ENCODE data around the gene RASSF8. TPM values are rescaled to one million over a fixed set of nuclear protein-coding genes. Genes with fewer than 3 reads are reported as not detected.

Gene RASSF8
- polyA plus RNA-seq, 3 donors, result 0.08 to 0.39 TPM; not detected in 1

DNA sequence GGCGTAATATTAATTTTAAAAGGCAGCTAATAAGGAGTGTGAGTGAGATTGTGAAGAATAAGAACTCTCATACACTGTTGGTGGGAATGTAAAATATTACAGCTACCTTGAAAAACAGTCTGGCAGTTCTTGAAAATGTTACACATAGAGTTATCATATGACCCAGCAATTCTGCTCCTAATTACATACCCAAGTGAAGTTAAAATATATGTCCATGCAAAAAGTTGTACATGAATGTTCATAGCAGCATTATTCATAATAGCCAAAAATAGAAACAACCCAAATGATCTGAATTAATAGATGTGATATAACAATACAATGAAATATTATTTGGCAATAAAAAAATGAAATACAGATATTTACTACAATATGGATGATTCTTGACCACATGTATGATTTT lies 68.2 kb downstream of the RASSF8 start:
- H3K79me2 ChIP-seq (ENCODE audit: insufficient read depth, low read length), result no peaks in the 10 kb centered on the region
- H3K27me3 Mint-ChIP-seq (ENCODE audit: low read depth in 3 of 3), result peaks cover 0 to 2% (median 1%) of the 10 kb centered on the region in 3 donors
- H3K4me1 ChIP-seq (ENCODE audit: control insufficient read depth in 1 of 2, insufficient read depth in 2 of 2, low read length in 2 of 2), result no peaks in the 10 kb centered on the region
- no peak overlapping the region for H3K9ac ChIP-seq (ENCODE audit: insufficient read depth, low read length, poor library complexity, severe bottlenecking)
- H2AFZ ChIP-seq (ENCODE audit: insufficient read depth, low read depth, low read length, poor library complexity, severe bottlenecking), result no peak overlapping the region
- DNase-seq, result no peak
- TF ChIP-seq, protein P1, sequence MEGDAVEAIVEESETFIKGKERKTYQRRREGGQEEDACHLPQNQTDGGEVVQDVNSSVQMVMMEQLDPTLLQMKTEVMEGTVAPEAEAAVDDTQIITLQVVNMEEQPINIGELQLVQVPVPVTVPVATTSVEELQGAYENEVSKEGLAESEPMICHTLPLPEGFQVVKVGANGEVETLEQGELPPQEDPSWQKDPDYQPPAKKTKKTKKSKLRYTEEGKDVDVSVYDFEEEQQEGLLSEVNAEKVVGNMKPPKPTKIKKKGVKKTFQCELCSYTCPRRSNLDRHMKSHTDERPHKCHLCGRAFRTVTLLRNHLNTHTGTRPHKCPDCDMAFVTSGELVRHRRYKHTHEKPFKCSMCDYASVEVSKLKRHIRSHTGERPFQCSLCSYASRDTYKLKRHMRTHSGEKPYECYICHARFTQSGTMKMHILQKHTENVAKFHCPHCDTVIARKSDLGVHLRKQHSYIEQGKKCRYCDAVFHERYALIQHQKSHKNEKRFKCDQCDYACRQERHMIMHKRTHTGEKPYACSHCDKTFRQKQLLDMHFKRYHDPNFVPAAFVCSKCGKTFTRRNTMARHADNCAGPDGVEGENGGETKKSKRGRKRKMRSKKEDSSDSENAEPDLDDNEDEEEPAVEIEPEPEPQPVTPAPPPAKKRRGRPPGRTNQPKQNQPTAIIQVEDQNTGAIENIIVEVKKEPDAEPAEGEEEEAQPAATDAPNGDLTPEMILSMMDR (IDR thresholded peaks at IDR 0.05), result no peak
- no peak overlapping the region for H3K27ac ChIP-seq (ENCODE audit: low read depth in 1 of 2, low read length in 2 of 2)
- no peaks in the 10 kb centered on the region for H3K4me1 Mint-ChIP-seq
- H3K4me2 ChIP-seq (replicated peaks; ENCODE audit: extremely low read depth, low read length, poor library complexity, severe bottlenecking), result no peak overlapping the region
- no peak overlapping the region for H3K27ac Mint-ChIP-seq
- H4K20me1 ChIP-seq (ENCODE audit: insufficient read depth, low read length), result no peaks in the 10 kb centered on the region
- no CpG with 5 or more reads among the region's 1 CpG for WGBS (ENCODE audit: insufficient coverage)
- H3K36me3 Mint-ChIP-seq, result no peaks in the 10 kb centered on the region
- no peaks in the 10 kb centered on the region for H3K9me3 ChIP-seq (replicated peaks in 1 of 2; ENCODE audit: control insufficient read depth in 1 of 2, insufficient read depth in 1 of 2, low read length in 2 of 2)
- H3K4me3 Mint-ChIP-seq, result no peak overlapping the region
- H3K9me3 Mint-ChIP-seq, result no peaks in the 10 kb centered on the region
- intact Hi-C loops (cut with micrococcal nuclease), result loop anchor here (5.0 to 10.0 kb wide), 2 partner anchors 589 to 592 kb away; no protein-coding TSS in a partner anchor
- H3K4me3 ChIP-seq (replicated peaks in 1 of 3; ENCODE audit: low read depth in 2 of 3, low read length in 3 of 3), result no peak overlapping the region
- H3K27me3 ChIP-seq (ENCODE audit: control insufficient read depth in 2 of 2, insufficient read depth in 2 of 2, low read length in 2 of 2), result no peaks in the 10 kb centered on the region
- H3K36me3 ChIP-seq (replicated peaks in 1 of 2; ENCODE audit: control insufficient read depth in 1 of 2, insufficient read depth in 2 of 2, low read length in 2 of 2), result no peaks in the 10 kb centered on the region

DNA sequence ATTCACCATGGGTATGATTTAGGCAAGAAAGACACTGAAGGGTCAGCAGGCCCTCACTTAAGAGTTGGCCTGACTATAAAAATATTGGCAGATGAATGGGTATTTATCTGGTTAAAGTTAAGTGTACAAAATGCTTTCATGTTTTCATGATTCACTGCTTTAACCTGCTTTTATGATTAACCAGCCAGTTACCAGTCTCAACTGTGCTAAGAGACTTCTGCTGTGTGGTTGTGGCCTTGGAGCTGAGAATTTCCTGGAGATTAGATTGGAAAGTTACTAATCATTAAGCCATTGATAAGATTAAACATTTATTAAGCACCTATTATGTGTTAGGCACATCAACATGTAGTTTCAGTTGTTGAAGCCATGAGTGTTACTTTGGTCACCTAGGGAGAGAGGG lies 68.9 kb downstream of the RASSF8 start:
- Histone ChIP-seq H2AFZ (ENCODE audit: insufficient read depth, low read depth, low read length, poor library complexity, severe bottlenecking) (no peak overlapping the region), H3K27ac (ENCODE audit: low read depth in 1 of 2, low read length in 2 of 2) (no peak overlapping the region), H3K36me3 (replicated peaks in 1 of 2; ENCODE audit: control insufficient read depth in 1 of 2, insufficient read depth in 2 of 2, low read length in 2 of 2) (no peaks in the 10 kb centered on the region), H3K9me3 (replicated peaks in 1 of 2; ENCODE audit: control insufficient read depth in 1 of 2, insufficient read depth in 1 of 2, low read length in 2 of 2) (no peaks in the 10 kb centered on the region), H3K4me1 (ENCODE audit: control insufficient read depth in 1 of 2, insufficient read depth in 2 of 2, low read length in 2 of 2) (no peaks in the 10 kb centered on the region), H3K27me3 (ENCODE audit: control insufficient read depth in 2 of 2, insufficient read depth in 2 of 2, low read length in 2 of 2) (no peaks in the 10 kb centered on the region), H3K4me3 (replicated peaks in 1 of 3; ENCODE audit: low read depth in 2 of 3, low read length in 3 of 3) (no peak overlapping the region), H4K20me1 (ENCODE audit: insufficient read depth, low read length) (no peaks in the 10 kb centered on the region), H3K9ac (ENCODE audit: insufficient read depth, low read length, poor library complexity, severe bottlenecking) (no peak overlapping the region), H3K4me2 (replicated peaks; ENCODE audit: extremely low read depth, low read length, poor library complexity, severe bottlenecking) (no peak overlapping the region), H3K79me2 (ENCODE audit: insufficient read depth, low read length) (no peaks in the 10 kb centered on the region)
- Mint-ChIP-seq H3K36me3 (no peaks in the 10 kb centered on the region), H3K9me3 (no peaks in the 10 kb centered on the region), H3K4me3 (no peak overlapping the region), H3K4me1 (no peaks in the 10 kb centered on the region), H3K27ac (no peak overlapping the region), H3K27me3 (ENCODE audit: low read depth in 3 of 3) (peaks cover 0 to 2% (median 1%) of the 10 kb centered on the region in 3 donors)
- TF ChIP-seq, protein P1 (IDR thresholded peaks at IDR 0.05), result no peak
- intact Hi-C loops (cut with micrococcal nuclease), result loop anchor here (5.0 to 10.0 kb wide), 2 partner anchors 590 to 593 kb away; no protein-coding TSS in a partner anchor
- no peak for DNase-seq
